Activated T-cell treated with anti-CD3 and anti-CD28 coated beads for 48 hours (primary cell): Measurements from ENCODE around the gene SRPK3.
A peak's percentile ranks its signal among the peaks of the same experiment; 100 is the strongest.
"Not testable (repeated sequence)": the region's sequence is repeated elsewhere in the genome, so short reads cannot be mapped to it uniquely, and the experiment has no call there.

ENCODE experiments used
- DNase-seq: peaks from one replicate; pipeline ENCODE4 v3.0.0-alpha.2; 2020; ENCODE audit warnings: low read depth

The SRPK3 gene

DNA sequence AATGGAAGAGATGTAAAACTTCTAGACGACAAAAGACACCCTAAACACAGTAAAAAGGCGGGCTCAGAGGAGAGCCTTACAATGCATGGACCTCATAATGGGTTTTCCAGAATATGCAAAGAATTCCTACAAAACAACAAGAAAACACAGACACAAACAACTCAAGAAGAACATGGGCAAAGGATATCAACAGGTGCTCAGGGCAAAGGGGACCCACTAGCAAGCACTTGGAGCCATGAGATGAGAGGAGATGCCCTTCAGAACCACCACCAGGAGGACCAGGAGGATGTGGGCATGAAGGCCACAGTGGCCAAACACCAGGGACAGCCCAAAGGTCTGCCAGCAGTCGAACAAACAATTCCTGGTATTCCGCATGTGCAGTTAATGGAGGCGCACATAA is 32.3 kb downstream of the SRPK3 start:
- no peak for DNase-seq

DNA sequence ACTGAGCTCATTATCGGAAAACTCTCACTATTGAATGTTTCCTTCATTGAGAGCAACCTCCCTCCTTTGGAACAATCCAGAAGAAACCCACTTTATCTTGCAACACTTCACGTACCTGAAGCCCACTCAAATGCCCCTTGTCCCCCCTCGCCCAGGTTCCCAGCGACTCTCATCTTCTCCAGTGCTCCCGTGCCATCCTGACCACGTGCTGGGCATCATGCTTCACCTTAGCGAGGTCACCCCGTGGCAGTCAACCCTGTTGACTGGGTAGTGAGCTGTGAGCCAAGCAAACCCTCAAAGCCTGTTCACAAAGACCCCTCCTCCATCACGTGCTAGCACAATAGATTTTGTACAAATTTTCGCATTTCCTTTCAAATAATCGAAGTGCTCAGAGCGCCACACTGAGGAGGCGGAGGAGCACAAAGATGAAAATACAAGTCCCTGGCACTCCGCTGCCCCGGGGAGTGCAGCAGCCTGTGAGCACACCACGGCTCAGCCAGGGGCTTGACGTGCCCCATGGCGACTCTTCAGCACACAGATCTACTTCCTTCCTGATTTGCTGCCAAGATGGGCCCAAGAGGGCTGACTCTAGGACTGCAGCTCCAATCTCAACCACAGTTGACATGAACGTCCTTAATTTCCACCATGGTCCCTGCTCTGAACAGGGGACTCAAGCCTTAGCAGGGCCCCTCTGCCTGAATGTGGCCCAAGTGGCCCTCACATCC is 33.9 kb downstream of the SRPK3 start:
- no peak for DNase-seq

DNA sequence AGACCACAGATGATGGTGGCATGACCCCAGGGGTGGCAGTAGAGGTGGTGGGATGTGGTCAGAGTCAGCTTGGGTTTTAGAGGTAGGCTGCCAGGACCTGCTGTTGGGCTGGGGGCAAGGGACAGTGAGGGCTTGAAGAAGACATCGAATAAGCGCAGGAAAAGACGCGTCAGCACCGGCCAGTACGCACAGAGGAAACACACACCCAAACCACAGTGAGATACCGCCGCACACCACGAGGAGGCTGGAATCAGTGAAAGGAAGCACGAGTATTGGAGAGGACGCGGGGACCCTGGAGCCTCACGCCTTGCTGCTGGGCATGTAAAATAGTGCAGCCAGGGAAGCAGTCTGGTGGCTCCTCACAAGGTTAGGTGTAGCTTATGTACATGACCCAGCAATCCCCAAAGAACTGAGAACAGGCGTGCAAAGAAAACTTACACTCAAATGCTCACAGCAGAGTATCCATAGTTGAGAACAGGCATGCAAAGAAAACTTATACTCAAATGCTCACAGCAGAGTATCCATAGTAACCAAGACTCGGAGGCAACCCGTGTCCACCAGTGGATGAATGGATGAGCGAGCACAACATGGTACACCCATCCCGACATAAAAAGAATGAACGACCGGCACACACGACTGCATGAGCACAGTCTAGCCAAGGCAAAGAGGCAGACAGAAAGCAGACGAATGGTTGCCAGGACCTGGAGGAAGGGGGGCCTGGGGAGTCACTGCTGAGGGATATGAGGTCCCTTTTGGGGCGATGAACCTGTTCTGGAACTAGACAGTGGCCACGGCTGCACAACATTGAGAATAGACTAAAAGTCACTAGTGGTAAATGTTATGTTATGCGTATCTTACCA is 36.2 kb downstream of the SRPK3 start:
- DNase-seq, result peak; percentile 15

DNA sequence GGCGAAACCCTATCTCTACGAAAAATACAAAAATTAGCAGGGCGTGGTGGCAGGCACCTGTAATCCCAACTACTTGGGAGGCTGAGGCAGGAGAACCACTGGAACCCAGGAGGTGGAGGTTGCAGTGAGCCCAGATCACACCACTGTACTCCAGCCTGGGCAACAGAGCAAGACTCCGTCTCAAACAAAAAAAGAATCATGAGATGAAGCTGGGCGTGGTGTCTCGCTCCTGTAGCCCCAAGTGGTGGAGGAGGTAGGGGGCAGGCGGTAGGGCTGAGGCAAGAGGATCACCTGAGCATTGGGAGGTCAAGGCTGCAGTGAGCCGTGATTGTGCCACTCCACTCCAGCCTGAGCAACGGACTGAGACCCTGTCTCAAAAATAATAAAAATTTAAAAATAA is 37.2 kb downstream of the SRPK3 start:
- DNase-seq, result not testable (repeated sequence)

DNA sequence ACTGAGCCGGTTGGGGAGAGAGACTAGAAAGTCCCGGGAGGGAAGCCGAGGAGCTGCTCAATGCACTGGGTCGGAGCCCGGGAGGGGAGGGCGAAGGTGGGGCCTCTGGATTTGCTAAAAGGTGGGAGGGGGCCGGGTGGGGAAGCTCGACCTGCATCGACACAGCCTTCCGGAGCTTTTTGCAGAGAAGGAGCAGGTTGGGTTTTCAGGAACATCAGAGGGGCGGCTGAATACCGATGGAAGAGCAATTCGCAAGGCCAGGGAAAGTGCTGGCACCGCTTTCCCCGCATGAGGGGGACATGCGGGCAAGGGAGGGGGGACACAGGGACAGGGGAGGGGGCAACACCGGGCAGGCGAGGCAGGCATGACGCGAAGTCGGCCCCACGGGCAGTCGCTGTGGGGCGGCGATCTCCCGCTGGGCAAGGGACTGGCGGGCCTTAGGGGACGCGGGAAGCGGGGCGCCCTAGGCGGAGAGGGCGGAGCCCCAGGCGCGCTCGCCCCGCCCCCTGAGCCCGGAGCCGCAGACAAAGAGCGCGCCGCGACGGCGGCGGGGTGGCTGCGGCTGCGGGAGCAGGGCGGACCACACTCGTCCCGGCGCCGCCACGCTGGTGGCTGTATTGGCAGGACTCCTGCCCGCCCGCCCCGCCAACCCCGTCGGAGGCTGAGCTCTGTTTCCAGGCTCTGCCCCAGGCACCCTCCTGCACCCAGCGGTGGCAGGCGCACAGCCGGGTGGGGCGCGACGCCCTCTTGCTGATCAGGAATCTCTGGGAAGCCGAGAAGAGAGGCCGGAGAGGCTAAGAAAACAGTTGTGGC is 37.9 kb downstream of the SRPK3 start:
- peak; percentile 47 for DNase-seq

DNA sequence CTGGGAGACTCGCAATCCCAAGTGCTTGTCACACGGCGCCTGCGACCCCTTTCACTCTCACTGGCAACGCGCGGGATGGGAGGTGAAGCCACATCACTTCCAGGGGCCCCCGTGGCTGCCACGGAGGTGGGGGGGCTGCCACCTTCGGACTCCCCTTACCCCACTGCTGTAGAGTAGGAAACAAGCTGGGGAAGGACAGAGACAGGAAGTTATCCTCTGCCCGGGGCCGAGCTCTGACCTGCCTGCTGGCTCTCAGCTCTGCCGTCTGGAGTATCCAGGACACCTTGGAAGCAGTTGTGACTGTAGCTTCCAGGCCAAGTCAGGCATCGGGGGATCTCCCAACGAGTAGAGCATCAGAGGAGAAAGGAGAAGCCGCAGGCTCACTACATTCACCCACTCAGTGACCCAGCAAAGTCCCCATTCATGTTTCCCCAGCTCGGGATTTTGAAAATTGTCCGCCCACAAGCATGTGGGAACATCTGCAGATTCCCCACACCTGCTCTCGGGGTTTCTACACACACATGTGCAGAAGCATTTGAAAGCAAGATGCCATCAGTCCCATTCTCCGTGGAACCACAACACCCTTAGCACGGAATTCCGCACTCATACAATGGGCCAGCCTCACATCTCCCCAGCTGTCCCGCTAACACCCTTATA is 38.7 kb downstream of the SRPK3 start:
- no peak for DNase-seq

DNA sequence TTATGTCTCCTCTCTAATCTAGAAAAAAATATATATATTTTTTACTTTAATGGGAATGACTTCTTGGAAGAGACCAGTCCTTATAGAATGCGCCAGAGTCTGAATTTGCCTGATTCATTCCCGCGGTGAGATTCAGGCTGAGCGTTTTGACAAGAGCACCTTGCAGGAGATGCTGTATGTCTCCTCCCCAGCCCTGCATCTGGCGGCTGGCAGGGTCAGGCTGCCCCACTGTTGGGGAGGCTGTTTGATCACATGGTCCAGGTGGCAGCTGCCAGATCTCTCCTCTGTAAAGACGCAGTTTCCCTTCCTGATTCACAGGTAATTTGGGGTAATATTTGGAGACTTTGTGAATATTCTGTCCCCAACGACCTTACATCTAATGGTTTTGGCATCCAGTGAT is 39.8 kb downstream of the SRPK3 start:
- DNase-seq, result no peak

DNA sequence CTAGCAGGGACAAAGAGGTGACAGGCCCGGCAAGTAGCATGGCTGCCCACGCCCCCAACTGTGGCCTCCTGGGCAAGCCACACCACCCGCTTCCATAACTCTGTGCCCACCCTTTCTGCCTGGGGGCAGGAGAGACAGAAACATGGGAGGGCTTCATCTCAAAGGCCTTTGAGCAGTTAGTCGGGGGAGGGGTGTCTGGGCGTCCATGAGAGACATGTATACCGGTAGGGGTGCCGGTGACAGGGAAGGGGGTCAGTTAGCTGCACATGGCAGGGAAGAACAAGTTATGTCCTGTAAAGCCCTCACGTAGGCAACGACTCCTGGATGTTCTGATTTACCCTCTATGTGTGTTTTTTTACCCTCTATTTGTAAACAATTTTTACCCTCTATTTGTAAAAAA is 40.2 kb downstream of the SRPK3 start:
- DNase-seq, result no peak

DNA sequence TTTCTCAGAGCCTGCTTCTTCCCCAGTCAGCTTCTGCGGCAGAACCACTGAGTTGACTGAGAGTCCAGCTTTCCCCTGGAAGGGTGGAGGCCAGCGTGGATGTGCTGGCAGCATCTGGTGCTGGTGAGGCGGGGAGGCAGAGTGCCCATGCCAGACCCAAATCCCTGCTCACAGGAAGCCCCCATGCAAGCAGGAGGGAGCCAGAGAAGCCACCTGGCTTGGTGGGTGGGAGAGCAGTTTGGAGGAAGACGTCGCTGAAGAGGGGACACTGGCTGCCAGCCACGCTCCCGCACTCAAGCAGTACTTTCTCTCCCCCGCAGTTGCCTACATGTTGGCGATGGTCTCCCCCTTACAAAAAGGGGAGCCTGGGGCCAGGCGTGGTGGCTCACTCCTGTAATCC is 43.5 kb downstream of the SRPK3 start:
- DNase-seq, result no peak

DNA sequence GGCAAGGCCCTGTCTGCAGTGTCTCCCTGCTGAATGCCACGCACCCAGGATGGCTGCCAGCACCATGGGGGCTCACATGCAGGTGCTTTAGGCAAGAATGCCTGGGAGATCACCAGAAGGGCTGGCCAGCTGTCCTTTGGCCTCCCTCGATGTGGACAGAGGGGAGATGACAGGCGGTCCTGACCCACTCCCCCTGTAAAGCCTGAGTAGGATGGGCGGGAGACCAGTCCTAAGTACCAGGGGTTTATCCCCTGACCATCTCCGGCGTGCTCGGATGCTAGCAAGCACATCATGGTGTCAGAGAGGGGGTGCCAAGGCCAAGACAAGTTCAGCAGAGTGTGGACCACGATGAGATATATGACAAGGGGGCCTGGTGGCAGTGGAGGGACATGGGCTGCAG is 44.2 kb downstream of the SRPK3 start:
- DNase-seq, result no peak

DNA sequence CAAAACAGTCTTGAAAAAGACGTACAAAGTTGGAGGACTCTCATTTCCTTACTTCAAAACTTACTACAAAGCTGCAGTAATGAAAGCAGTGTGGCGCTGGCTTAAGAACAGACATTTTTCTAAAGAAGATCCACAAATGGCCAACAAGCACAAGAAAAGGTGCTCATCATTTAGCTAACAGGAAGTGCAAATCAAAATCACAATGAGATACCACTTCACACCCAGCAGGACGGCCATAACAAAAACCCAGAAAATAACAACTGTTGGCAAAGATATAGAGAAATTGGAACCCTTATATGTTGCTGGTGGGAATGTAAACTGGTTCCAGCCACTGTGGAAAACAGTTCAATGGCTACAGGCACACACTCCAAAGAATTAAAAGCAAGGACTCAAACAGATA is 46.2 kb downstream of the SRPK3 start:
- no peak for DNase-seq

DNA sequence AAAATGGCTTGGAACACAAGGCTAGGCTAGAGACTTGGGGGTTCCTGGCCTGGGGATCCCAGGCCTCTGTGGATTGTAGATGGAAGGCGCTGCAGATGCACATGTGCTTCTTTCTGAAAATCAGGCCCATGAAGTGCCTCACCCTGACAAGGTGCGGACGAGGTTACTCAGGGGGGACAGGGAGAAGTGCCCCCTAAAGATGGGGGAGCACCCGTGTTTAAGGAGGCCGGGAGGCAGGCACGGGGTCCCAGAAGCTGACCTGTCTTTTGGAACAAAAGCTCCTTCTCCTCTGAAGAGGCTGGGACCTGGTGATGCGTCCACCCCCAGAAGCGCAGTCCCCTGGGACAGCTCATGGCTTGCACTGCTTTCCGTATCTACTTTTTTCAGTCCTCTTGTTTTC is 47.1 kb downstream of the SRPK3 start:
- DNase-seq, result no peak

DNA sequence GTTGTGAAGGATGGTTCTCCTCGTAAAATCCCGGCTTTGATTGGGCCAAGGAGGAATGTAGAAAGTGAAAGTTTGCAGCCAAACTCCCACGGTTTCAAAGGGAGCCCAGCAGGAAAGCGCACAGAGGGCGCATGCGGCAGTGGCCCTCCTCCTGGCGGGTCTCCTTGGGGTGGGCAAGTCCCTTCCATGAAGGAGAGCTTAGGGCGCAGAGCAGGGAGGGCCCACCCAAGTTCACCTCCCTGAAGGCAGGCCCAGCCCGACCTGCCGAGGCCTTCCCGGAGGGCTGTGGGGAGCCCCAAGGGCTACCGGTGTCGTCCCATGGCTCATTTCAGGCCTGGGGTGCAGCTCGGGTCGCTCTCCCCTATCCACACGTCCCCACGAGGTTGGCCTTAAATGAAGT is 47.5 kb downstream of the SRPK3 start:
- no peak for DNase-seq

DNA sequence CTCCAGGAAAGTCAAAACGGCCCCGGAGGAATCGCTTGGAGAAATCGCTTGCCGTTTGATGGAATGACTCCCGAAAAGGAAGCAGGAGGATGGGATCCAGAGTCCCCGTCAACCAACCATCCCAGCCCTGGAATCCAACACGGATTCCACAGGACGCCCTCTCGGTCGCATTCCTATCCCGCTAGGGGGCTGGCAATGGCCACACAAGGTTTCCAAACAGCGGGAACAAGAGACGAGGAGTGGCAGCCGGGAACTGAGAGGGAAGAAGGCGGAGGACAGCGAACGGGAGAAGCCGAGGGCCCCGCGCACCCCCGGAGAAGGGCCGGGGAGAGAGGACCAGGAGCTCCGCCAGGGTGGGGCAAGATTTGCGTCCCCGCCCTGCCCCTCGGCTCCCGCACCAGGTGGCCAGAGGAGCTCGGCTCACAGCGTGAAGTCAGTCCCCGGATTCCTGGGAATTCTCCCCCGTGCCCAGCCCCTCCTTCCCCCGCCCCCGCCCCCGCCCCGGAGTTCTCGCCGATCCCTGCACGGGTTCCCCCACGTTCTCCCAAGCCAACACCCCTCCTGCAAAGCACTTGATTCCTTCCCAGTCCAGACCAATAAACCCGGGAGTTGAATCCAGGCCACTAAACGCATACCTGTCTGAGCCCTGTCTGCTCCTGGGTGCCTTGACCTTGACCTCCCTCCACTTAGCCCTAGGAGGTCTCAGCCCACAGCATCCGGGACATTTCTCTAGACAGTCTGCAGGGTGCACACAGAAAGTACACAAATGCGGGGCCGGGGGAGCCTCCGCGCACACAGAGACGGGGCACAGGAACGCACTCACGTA is 48.1 kb downstream of the SRPK3 start:
- DNase-seq, result no peak

DNA sequence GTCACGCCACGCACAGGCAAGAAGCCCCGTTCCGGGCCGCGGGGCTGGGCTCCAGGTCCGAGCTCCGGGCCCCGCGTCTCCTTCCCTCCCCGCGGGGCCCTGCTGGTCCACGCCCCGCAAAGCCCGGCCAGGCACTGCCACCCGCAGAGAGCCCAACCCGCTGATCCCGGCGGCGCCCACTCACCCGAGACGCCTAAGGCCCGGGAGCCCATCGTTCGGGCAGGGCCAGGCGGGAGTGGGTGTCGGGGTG is 48.6 kb downstream of the SRPK3 start:
- DNase-seq, result no peak

DNA sequence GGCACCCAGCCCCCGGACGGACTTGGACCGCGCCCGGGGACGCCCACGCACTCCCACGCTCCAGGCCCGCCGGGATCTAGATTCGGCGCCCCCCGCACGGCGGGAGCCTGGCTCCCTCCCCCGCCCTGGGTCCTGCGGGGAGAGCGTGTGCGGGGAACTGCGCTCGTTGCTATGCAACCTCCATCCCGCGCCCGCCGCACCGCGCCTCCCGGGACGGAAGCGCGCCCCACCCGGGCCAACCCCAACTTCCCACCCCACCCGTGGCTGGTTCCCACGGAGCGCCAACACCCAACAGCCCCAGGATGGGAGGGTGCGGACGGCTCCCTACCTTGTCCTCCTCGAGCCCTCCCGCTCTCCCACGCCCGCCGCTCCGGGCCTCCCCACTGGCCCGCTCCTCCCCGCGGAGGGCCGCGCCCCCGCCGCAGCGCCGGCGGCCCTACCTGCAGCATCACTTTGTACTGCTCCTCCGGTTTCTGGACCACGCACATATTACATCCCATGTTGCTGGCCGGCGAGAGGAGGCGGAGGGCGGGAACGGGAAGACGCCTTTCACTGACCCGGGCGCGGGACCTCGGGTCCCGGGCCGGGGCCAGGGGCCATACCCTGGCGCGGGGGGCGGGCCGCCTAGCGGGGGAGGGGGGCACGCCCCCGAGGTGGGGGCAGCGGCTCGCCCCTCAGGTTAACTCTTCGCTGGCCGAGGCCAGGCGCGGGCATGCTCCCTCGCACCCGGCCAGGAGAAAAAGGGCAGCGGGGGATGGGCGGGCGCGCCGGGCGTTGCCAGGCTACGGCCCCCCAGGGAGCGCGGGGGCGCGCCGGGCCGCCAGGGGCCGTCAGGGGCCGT is 49.2 kb downstream of the SRPK3 start, which contains the start of gene PDZD4:
Gene PDZD4 (minus strand): TSS at position 746 of the 841 bp plus-strand sequence. CDS start 246 bp downstream, at position 500.
- DNase-seq, result no peak

DNA sequence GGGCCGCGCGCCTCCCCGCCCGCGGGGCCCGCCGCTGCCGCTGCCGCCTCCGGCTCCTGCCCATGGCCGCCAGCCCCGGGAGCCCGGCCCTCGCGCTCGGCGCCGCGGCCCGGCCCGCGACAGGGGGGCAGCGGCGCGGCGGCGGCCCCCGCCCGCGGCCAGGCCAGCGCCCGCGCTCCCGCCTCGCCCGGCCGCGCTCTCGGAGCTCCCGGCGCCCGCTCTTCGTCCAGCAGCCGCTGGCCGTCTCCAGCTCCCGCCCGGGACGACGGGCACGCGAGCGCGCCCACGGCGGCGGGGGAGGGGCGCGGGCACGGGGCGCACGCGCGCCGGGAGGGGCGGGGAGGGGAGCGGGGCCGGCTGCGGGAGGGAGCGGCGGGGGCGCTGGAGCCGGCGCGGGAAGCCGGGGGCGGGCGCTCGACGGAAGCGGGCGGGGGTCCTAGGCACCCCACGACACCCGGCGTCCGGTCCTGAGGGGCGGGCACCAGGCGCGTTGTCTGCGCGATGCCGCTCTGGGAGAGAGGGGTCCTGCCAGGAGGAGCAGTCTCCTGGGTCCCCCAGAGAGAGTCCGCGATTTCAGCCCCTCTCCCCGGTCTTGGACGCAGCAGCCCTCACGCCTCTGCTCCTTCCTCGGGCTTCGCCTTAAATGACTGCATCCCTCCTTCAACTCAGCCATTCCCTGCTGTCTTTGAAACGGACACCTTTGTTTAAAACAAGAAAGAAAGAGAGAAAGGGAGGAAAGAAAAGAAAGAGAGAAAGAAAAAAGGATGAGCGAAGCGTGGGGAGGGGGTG is 50.0 kb downstream of the SRPK3 start:
- no peak for DNase-seq

DNA sequence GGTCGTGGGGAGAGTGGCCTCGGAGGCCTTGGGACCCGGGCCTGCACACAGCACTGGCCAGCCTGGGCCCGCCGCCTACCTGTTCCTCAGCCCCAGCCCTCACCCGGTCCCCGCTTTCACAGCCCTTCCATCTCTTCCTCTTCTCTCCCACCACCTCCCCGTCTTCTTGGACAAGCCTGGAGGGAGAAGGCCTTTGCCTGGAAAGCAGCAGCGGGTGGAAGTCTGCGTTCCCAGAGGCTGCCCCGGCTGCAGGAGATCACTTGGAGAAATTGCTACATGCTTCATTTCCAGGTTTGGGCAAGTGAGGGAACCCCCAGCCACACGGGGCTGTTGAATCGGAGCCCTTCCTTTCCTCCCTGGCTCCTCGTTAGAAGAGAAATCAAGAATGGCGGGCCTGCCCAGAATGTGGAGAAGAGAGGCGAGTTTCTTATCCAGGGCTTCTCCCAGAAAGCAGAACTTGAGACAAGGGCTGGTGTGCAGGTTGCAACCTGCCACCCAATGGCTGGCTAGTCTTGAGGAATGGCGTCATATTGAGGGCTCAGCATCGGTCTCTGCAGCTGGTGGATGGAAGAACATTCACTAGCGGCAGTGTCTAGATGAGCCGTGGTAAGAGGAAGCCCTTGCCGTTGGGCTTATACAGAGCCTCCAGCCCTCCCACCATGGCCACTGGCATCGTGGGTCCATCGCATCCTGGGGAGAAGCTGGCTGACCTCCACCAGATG is 50.7 kb downstream of the SRPK3 start:
- DNase-seq, result no peak

DNA sequence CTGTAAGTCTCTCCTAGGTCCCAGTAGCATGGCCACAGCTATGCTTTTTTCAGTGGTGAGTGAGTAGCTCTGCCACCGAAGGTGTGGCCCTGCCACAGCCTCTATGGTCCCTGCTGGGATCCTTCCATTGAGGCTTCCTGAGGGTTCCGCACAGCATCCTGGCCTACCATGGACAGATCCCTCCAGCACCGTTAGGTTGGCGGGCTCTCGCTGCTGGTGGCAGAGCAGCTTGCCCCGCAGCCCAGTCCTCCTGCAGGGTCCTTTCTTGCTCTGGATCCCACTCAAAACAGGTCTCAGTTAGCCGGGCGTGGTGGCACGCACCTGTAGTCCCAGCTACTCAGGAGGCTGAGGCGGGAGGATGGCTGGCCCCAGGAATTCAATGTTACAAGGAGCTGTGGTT is 51.9 kb downstream of the SRPK3 start:
- no peak for DNase-seq
